ENCODE measurements around the gene PTPRN2. TPM values are rescaled to one million over a fixed set of nuclear protein-coding genes. Genes with fewer than 3 reads are reported as not detected.
"Not testable (repeated sequence)": the region's sequence is repeated elsewhere in the genome, so short reads cannot be mapped to it uniquely, and the experiment has no call there.

Gene PTPRN2
- polyA plus RNA-seq, 4 donors = 7.3 to 11.4 (median 8.0) TPM

DNA sequence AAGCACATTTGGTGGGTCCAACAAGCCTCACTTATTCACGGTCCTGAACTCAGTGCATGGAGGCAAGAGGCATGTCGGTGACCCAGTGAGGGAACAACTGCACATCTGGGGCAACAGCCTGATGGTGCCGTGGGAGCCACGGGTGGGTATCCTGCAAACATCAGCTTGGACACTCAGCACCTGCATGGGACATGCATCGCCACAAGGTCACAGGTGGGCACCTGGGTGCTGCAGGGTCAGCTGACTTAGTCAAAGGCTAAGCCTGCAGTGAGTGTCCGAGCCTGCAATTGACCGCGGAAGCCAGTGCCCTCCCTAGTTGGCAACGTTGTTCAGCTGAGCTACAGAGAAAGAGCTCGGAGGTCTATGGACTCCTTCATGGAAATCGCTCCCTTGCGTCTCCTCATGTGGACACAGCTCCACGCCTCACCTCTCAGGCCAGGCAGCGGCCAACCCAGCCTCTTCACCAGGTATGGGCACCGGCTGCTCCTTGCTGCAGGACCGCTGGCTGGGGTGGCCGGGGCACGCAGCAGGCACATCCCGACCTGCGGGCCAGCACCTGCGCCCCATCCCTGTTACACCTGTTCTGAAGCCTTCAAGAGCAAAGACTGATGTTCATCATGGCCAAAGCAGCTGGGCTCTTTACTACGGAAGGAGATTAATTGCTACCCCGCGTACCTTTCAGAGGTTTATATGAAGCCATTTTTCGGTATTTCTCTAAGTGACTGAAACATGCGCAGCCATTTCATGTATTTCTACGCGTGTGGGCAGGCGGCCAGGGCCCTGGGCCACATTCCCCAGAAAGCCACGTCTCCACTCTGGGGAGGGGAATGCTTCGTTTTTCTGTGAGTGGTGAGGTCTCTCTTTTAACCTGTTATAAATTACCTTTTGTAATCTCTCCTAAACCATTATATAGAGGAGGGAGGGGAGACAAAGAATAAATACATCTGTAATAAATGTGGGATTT is 870.1 kb downstream of the PTPRN2 start:
- no peak for DNase-seq (ENCODE audit: low read depth in 4 of 4, low spot score in 2 of 4)

- no peak for DNase-seq (ENCODE audit: low read depth in 4 of 4, low spot score in 2 of 4)
Measured at GRCh38 chr7:157715938-157716280, 871.7 kb downstream of the PTPRN2 start.

DNA sequence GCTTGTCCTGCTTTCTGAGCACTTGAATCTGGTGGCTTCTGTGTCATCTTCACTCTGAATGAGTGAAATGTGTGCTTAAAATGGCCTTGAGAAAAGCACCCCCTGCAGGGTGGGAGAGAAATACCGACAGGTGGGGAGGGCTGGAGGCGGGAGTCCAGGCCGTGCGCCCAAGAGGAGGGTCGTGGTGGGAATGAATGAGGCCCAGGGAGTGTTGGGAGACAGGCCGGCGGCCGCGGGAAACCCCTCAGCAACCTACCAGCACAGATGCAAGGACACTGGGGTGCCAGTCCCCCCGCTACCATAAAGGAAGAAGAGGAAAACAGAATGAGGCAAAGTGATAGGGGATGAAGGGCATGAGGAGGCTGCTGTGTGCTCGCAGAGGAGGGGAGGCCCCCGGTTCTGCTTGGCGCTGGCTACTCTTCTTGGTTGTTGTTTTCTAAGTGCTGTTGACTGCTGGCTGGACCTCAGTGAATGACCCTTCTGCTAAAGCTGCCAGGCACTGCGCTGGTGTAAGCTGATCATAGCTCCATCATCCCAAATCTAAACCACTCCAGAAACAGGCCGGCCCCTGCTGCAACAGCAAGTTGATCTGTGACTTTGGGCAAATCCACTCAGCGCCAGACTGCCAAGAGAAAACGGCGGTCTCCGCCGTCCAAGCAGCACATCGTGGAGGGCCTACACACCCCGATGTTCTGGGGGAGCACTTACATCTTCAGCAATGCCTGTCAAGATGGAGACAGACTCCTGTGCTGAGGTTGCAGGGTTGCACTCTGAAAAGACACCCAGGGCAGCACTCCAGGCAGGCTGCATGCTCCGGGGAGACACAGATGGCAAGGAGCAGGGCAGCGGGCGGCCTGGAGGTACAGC is 872.3 kb downstream of the PTPRN2 start:
- DNase-seq (ENCODE audit: low read depth in 4 of 4, low spot score in 2 of 4) = no peak

DNA sequence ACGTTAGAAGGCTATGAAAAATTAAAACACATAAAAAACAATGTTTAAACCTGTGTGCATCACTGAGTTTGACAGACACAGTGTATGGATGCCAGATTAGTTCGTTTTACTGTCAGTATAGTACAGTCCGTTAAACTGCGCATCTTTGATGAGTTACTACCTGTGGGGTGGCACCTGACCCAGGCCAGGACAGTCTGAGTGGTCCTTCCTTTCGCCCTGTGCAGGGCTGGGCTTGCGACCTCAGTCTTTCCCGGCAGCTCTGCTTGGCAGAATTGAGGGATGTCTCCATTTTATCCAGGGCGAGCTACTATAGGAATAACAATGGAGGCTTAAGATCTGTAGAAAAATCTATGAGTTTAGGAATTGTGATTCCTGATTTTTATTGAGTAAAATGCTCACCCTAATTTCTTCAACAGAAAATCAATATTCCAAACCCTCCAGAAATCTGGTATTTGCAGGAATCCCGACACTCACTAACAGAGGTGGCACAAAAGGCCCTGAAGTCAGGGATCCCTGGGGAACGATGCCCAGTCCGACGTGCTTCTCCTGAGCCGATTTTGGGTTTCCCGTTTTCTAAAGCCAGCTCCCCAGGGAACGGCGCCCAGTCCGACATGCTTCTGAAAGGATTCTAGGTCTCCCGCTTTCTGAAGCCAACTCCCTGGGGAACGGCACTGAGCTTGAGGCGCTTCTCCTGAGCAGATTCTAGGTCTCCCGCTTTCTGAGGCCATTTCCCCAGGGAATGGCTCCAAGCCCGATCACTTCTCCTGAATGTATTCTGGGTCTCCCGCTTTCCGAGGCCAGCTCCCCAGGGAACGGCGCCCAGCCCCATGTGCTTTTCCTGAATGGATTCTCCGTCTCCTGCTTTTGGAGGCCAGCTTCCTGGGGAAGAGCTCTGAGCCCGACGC is 873.2 kb downstream of the PTPRN2 start:
- no peak for DNase-seq (ENCODE audit: low read depth in 4 of 4, low spot score in 2 of 4)

DNA sequence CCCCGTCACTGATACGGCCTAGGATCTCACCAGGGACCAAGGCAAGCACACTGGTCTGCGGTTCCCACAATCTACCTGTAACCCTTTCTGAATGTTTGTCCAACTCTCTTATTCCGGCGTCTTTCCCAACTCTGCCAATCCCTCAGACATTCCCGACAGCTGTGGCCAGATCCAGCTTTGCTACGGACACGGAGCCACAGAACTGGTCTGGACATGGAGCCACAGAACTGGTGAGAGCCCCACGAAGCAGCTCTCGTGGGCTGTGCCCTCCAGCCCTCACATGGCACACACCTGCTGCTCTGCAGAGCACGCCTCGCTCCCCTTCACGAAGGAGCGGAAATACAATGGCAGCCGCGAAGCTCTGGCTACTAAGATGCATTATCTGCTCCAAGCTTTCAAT is 874.0 kb downstream of the PTPRN2 start:
- DNase-seq (ENCODE audit: low read depth in 4 of 4, low spot score in 2 of 4) = no peak

DNA sequence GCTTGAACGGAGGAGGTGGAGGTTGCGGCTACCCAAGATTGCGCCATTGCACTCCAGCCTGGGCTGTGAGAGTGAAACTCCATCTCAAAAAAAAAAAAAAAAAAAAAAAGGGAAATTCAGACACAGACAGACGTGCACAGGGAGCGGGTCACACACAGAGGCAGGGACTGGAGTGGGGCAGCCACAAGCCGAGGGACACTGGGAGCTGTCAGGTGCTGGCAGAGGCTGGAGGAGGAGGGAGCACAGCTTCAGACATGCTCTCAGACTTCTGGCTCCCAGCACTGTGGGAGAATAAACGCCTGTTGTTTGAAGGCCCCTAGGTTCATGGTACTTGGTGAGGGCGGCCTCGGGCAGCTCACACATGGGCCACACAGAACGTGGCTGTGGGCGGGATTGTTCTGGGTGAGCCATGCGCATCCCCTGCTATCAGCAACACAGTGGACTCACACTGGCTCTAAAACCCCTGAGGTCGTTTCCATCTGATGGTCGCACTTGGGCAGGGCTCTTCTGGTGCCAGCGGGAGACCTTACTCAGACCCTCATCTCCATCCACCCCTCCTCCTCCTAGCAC is 874.9 kb downstream of the PTPRN2 start:
- no peak for DNase-seq (ENCODE audit: low read depth in 4 of 4, low spot score in 2 of 4)

- no peak for DNase-seq (ENCODE audit: low read depth in 4 of 4, low spot score in 2 of 4)
Measured at GRCh38 chr7:157711353-157711888, 876.2 kb downstream of the PTPRN2 start.

DNA sequence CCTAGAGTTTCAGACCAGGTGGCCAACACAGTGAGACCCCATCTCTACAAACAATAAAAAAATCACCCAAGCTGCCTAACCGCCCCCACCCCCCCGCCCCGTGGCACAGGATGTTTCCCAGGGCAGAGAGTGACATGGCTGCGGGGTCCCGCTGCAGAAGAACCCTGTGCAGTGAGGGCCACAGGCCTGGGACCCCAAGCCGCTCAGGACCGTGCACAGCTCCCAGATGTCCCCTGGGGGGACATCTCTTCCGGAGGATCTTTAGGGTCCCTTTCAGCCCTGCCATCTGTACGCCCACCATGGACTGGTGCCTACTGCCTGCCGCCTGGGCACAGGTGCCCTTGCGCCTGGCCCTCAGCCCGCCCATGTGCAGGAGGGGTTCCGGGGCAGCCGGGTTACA is 877.2 kb downstream of the PTPRN2 start:
- no peak for DNase-seq (ENCODE audit: low read depth in 4 of 4, low spot score in 2 of 4)

GRCh38 chr7:157709531-157710251 is 877.9 kb downstream of the PTPRN2 start:
- DNase-seq (ENCODE audit: low read depth in 4 of 4, low spot score in 2 of 4) = no peak

DNA sequence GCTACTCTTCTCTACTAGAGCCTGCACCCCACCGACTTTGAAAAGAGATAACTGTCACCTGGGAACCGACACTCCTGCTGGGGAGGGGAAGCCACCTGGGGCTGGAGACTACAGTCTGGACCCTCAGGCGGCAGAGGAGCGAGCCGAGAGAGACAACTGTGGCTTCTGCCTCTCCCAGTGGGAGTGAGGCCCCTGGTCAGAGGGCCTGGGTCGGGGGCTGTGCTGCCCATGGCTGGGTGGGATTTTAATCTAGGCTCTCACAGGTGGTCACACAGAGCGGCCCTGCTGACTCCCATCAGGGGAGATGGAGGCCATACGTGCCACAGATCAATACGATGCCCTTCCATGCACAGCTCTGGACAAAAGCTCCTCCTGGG is 878.7 kb downstream of the PTPRN2 start:
- DNase-seq (ENCODE audit: low read depth in 4 of 4, low spot score in 2 of 4) = no peak

DNA sequence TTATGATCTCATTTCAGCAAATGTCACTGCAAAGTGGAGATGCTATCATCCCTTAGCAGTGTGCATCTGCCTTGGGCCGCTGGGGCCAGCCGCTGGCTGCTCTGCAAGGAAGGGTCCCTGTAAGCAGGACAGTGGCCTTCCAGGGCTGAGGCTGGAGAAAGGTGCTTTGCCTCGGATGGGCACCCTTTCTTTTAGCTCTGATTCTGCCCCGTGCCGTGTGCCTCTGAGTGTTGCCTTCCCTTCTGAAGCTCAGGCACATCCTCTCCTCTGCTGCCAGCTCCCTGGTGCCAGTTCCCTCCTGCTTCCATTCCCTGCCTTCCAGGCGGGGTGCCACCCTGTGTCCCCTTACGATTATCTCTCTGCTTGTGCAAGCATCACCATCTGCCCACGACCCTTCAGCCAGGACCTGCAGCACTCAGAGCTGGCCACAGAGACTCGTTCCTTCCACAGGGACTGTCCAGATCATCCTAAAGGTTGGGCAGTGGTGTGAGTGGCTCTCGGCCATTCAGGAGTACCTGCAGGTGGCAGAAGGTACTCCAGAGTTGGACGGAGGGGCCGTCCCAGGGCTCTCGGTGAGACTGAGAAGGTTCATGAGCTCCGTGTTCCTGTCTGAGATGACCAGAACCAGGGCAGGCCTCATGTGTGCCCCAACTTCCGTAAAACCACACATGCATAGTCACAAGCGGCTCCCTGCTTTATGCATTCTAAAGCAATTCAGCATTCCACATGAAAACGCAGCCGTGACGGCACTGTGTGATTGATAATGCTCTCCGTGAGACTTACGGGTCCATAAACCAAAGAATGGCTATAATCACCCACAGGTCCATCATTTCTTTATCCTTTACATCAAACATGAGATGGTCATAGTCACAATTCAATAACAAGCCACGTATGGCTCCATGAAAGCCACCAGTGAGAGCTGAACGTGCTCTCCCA is 879.4 kb downstream of the PTPRN2 start:
- DNase-seq (ENCODE audit: low read depth in 4 of 4, low spot score in 2 of 4) = no peak

GRCh38 chr7:157704365-157704764 is 883.3 kb downstream of the PTPRN2 start:
- no peak for DNase-seq (ENCODE audit: low read depth in 4 of 4, low spot score in 2 of 4)

- no peak for DNase-seq (ENCODE audit: low read depth in 4 of 4, low spot score in 2 of 4)
Measured at GRCh38 chr7:157703534-157704195, 884.0 kb downstream of the PTPRN2 start.

DNA sequence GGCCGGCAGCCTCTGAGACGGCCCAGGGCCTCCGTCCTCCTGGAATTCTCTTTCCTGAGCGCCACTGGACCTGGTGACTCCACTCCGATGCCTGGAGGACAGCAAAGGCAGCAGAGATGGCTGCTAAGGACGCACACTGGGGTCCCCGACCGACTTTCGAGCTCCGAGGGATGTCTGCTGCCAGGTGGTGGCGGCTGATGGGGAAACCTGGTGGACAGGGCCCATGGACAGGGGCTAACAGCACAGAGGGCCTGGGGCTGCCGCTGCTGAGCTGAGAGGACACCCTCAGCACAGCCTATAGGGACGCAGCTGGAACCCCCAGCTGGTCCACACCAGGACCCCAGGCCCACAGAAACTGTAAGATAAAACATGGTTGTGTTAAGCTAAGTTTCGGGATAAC is 884.5 kb downstream of the PTPRN2 start:
- no peak for DNase-seq (ENCODE audit: low read depth in 4 of 4, low spot score in 2 of 4)

- no peak for DNase-seq (ENCODE audit: low read depth in 4 of 4, low spot score in 2 of 4)
Measured at GRCh38 chr7:157702311-157703023, 885.2 kb downstream of the PTPRN2 start.

GRCh38 chr7:157701395-157702180 is 886.0 kb downstream of the PTPRN2 start:
- DNase-seq (ENCODE audit: low read depth in 4 of 4, low spot score in 2 of 4) = not testable (repeated sequence)

Measured in left renal cortex interstitium (tissue), 4 donors.